VCaP (cell line): ENCODE data around the gene ZNF222.

Experiments used
- H3K27ac ChIP-seq: fragments of 450-650 bp; 2 replicates; pipeline ENCODE4 v1.5.1; 2017
- TF ChIP-seq, protein P1 (sequence below): fragments of 450-650 bp; conservative IDR thresholded peaks from 2 replicates; pipeline ENCODE4 v1.5.1; 2017; ENCODE audit warnings: mild to moderate bottlenecking, moderate library complexity

Gene ZNF222

DNA sequence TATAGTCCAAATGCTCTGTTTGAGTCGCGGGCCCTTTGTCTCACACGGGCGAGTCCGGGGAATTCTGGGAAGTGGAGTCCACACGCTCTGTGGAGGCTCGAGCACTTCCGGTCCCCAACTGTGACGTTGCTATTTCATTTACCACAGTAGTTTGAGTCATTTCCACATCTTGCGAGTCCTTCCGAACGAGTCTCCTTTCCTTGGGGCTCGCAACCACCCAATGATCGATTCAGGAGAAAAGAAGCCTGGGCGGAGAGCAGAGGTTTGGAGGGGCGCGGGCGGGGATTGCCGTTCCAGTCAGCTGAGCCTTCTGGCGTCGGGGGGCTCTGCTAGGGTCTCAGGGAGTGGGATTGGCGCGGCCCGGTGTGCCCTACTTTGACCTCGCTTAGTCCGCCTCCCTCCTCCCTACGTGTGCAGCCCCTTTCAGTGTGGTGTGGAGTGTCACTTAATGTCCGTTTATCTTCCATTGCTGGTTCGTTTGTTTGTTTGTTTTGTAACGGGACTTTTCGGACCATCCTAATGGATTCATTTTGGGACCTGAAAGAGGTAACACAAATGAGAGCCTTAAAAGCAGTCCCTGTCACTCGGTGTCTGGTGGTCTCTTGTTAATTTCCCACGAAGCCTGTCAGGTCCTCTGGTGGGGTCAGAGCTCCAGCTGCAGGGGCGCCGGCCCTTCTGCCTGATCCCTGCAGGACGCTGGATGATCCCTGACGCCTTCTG is at the start of gene ZNF222:
ZNF222 (plus strand) TSS at position 163 of the 720 bp plus-strand sequence; CDS start at position 221, 58 bp downstream.
- TF ChIP-seq, protein P1, sequence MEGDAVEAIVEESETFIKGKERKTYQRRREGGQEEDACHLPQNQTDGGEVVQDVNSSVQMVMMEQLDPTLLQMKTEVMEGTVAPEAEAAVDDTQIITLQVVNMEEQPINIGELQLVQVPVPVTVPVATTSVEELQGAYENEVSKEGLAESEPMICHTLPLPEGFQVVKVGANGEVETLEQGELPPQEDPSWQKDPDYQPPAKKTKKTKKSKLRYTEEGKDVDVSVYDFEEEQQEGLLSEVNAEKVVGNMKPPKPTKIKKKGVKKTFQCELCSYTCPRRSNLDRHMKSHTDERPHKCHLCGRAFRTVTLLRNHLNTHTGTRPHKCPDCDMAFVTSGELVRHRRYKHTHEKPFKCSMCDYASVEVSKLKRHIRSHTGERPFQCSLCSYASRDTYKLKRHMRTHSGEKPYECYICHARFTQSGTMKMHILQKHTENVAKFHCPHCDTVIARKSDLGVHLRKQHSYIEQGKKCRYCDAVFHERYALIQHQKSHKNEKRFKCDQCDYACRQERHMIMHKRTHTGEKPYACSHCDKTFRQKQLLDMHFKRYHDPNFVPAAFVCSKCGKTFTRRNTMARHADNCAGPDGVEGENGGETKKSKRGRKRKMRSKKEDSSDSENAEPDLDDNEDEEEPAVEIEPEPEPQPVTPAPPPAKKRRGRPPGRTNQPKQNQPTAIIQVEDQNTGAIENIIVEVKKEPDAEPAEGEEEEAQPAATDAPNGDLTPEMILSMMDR: no peak
- H3K27ac ChIP-seq: peak within 1 kb of the TSS; percentile 58

DNA sequence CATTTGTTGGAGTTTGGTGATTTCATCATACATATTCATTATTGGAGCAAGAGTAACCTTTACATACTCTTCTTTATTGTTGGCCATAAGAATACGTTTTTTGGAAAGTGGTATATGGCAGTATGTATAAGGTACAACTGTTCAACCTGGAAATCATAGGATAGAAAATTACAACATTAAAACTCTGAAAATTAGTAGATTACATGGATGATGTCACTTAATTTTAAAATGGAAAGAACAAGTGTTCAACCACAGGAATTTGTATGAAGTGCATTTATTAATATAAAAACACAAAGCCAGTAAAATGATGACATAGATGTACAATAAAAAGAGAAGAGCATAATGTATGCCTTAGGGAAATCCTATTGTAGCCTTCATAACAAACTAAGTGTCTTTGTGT is 48.4 kb upstream of the ZNF222 start:
- H3K27ac ChIP-seq: no peak overlapping the region
- TF ChIP-seq, protein P1: no peak

GRCh38 chr19:43983544-43983911 is 41.7 kb upstream of the ZNF222 start:
- TF ChIP-seq, protein P1: no peak
- H3K27ac ChIP-seq: peak overlapping the region; percentile 60; the same call in 1 of the 2 replicates

GRCh38 chr19:43983912-43984686 is 41.1 kb upstream of the ZNF222 start, which contains the start of gene ZNF155:
ZNF155 (plus strand) TSS chr19:43984188; CDS start chr19:43988544, 4,356 bp downstream.
- H3K27ac ChIP-seq: peak within 1 kb of the TSS; percentile 60
- TF ChIP-seq, protein P1: no peak

- peak overlapping the region; percentile 60 for H3K27ac ChIP-seq
- TF ChIP-seq, protein P1: no peak
Observed at GRCh38 chr19:43984687-43985000, 40.5 kb upstream of the ZNF222 start.

GRCh38 chr19:43997631-43998290 is 27.4 kb upstream of the ZNF222 start:
- no peak overlapping the region for H3K27ac ChIP-seq
- TF ChIP-seq, protein P1: no peak

DNA sequence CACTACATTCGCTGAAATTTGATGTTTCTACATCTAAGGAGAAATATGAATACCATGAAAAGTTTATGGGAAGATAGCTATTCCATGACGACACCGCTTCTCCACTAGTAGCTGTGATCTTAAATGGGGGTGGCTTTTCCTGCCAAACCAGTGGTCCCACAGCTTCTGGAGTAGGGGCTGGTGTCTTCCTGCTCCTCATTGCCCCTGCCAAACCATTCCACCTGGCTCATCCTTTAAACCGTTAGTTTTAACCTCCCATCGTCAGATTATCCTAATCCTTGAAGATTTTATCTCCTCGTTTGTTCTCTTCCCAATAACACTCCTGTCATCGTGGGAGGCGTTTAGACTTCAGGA is 23.0 kb upstream of the ZNF222 start:
- TF ChIP-seq, protein P1: no peak
- peak overlapping the region; percentile 67 for H3K27ac ChIP-seq
